GM21390 (cell line): Measurements from ENCODE around the gene CYTH1.

ENCODE experiments used
- ATAC-seq: cut with Tn5 transposase; IDR thresholded peaks from one replicate; pipeline ENCODE4 v1.9.1; 2021; ENCODE audit not compliant: unreplicated experiment

The CYTH1 gene

GRCh38 chr17:78696016-78696982 is 85.8 kb downstream of the CYTH1 start:
- ATAC-seq = no peak

GRCh38 chr17:78694805-78695531 is 87.1 kb downstream of the CYTH1 start:
- no peak for ATAC-seq

GRCh38 chr17:78693346-78694083 is 88.6 kb downstream of the CYTH1 start:
- ATAC-seq = no peak

- ATAC-seq = no peak
These were observed 89.5 kb downstream of the CYTH1 start for GRCh38 chr17:78692460-78693010.

- ATAC-seq = no peak
These were observed 93.0 kb downstream of the CYTH1 start for GRCh38 chr17:78689029-78689428.

GRCh38 chr17:78687944-78688343 is 94.1 kb downstream of the CYTH1 start:
- ATAC-seq = no peak

GRCh38 chr17:78687125-78687524 is 94.9 kb downstream of the CYTH1 start:
- no peak for ATAC-seq

- no peak for ATAC-seq
These were observed 98.0 kb downstream of the CYTH1 start for GRCh38 chr17:78684026-78684425.

GRCh38 chr17:78683408-78683961 is 98.6 kb downstream of the CYTH1 start:
- no peak for ATAC-seq

- ATAC-seq = no peak
These were observed 99.7 kb downstream of the CYTH1 start for GRCh38 chr17:78682363-78682762.

GRCh38 chr17:78680436-78680835 is 101.6 kb downstream of the CYTH1 start:
- no peak for ATAC-seq

GRCh38 chr17:78679495-78680395 is 102.3 kb downstream of the CYTH1 start:
- no peak for ATAC-seq

- ATAC-seq = no peak
These were observed 103.4 kb downstream of the CYTH1 start for GRCh38 chr17:78678711-78679110.

GRCh38 chr17:78678222-78678557 is 103.9 kb downstream of the CYTH1 start:
- ATAC-seq = no peak

- no peak for ATAC-seq
These were observed 104.5 kb downstream of the CYTH1 start for GRCh38 chr17:78677303-78678221.

GRCh38 chr17:78676412-78677302 is 105.4 kb downstream of the CYTH1 start:
- no peak for ATAC-seq

GRCh38 chr17:78675836-78676235 is 106.2 kb downstream of the CYTH1 start:
- no peak for ATAC-seq

GRCh38 chr17:78675316-78675616 is 106.8 kb downstream of the CYTH1 start:
- ATAC-seq = no peak
